A673 (cell line): ENCODE data around the gene DNAJB6. TPM values are rescaled to one million over a fixed set of nuclear protein-coding genes. Genes with fewer than 3 reads are reported as not detected.
"Not testable (repeated sequence)": the region's sequence is repeated elsewhere in the genome, so short reads cannot be mapped to it uniquely, and the experiment has no call there.

Experiments used
- BruUV-seq: library from RNA; stranded (reverse); fragments of 400-500 nt; replicated peaks from 2 replicates; lab custom pipeline; 2021; lab: Mats Ljungman, UMichigan
- CTCF ChIA-PET: fragments of 300-600 bp; sonication (Branson Sonifier 250); formaldehyde crosslinking; loops from one replicate; lab custom pipeline; 2022; ENCODE audit warnings: antibody characterized with exemption; lab: Charles Lee
- POLR2A ChIA-PET: fragments of 300-600 bp; sonication (Branson Sonifier 250); formaldehyde crosslinking; loops from one replicate; lab custom pipeline; 2022; ENCODE audit warnings: antibody characterized with exemption; ENCODE audit not compliant: low non-redundant PET; lab: Charles Lee
- DNase-seq: peaks from one replicate; pipeline ENCODE4 v3.0.0-alpha.2; 2015; ENCODE audit warnings: low spot score
- H3K27ac ChIP-seq: fragments of 200-600 bp; sonication (generic); 2 replicates; pipeline ENCODE4 v1.5.1; 2016; ENCODE audit warnings: mixed run types, low read depth, mild to moderate bottlenecking, mixed read lengths, antibody characterized with exemption, low read length; ENCODE audit not compliant: poor library complexity, severe bottlenecking
- H3K27me3 ChIP-seq: fragments of 200-600 bp; sonication (generic); replicated peaks from 2 replicates; pipeline ENCODE4 v1.6.1; 2017; ENCODE audit warnings: mixed run types, low read depth, mild to moderate bottlenecking, mixed read lengths, antibody characterized with exemption, low read length; ENCODE audit not compliant: insufficient read depth, poor library complexity
- H3K36me3 ChIP-seq: fragments of 200-600 bp; sonication (generic); 2 replicates; pipeline ENCODE4 v1.6.1; 2016; ENCODE audit warnings: mixed run types, mild to moderate bottlenecking, mixed read lengths, antibody characterized with exemption, low read length; ENCODE audit not compliant: insufficient read depth, poor library complexity, severe bottlenecking
- H3K4me1 ChIP-seq: fragments of 200-600 bp; sonication (generic); 2 replicates; pipeline ENCODE4 v1.6.1; 2017; ENCODE audit warnings: mixed run types, mild to moderate bottlenecking, mixed read lengths, antibody characterized with exemption, low read length; ENCODE audit not compliant: insufficient read depth, poor library complexity, severe bottlenecking
- H3K4me3 ChIP-seq: fragments of 200-600 bp; sonication (generic); 2 replicates; pipeline ENCODE4 v1.5.1; 2016; ENCODE audit warnings: low read depth, mixed run types, mild to moderate bottlenecking, mixed read lengths, low read length; ENCODE audit not compliant: poor library complexity, severe bottlenecking
- H3K9me3 ChIP-seq: fragments of 200-600 bp; sonication (generic); 2 replicates; pipeline ENCODE4 v1.6.1; 2016; ENCODE audit warnings: mixed run types, low read depth, mild to moderate bottlenecking, mixed read lengths, antibody characterized with exemption, low read length; ENCODE audit not compliant: poor library complexity, severe bottlenecking
- EZH2 ChIP-seq: fragments of 200-600 bp; sonication (generic); IDR thresholded peaks from 2 replicates; pipeline ENCODE4 v1.6.1; 2017; ENCODE audit warnings: borderline replicate concordance, low read depth, mild to moderate bottlenecking, mixed read lengths, antibody characterized with exemption, low read length; ENCODE audit not compliant: poor library complexity, severe bottlenecking
- intact Hi-C: fragments of 100-400 bp; cut with micrococcal nuclease; formaldehyde crosslinking; loops from one replicate; pipeline ENCODE4 v1.10.0; 2022; ENCODE audit not compliant: unreplicated experiment
- total RNA-seq: library from RNA; stranded (reverse); gene quantifications from 2 replicates; pipeline ENCODE4 v1.2.3, GENCODE V29; 2021
- TF ChIP-seq, protein P1 (sequence below): fragments of 300-800, 200-600 bp; sonication (generic); conservative IDR thresholded peaks from 2 replicates; pipeline ENCODE4 v1.5.1; 2017; ENCODE audit warnings: low read depth, mild to moderate bottlenecking, antibody characterized with exemption, low read length, moderate library complexity, mixed read lengths

The DNAJB6 gene
- total RNA-seq, 1 experiment from 2014 or later: 146 TPM

DNA sequence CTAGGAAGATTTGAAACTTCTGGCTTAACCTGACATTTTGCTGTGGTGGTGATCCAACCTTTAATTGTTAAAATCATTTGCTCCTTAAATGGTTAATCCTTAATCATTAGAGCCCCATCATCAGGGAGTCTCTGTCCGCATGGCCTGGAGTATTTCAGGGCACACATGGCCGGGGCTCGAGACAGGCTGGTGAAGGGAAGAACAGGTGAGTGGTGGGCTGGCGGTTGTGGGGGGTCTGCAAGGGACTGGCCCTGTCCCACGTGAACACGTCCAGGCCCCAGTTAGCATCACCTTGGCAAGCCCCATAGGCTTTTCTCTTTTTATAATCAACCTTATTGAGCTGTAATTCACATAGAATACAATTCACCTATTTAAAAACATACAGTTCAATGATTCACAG, 109.5 kb downstream of the DNAJB6 start:
- DNase-seq: no peak
- Histone ChIP-seq H3K9me3 (no peaks in the 10 kb centered on the region), H3K4me3 (no peak overlapping the region), H3K27me3 (no peaks in the 10 kb centered on the region), H3K36me3 (no peaks in the 10 kb centered on the region), H3K4me1 (no peaks in the 10 kb centered on the region), H3K27ac (no peak overlapping the region)
- no TSS peak for BruUV-seq
- intact Hi-C loops: no loop called here
- TF ChIP-seq, protein P1, sequence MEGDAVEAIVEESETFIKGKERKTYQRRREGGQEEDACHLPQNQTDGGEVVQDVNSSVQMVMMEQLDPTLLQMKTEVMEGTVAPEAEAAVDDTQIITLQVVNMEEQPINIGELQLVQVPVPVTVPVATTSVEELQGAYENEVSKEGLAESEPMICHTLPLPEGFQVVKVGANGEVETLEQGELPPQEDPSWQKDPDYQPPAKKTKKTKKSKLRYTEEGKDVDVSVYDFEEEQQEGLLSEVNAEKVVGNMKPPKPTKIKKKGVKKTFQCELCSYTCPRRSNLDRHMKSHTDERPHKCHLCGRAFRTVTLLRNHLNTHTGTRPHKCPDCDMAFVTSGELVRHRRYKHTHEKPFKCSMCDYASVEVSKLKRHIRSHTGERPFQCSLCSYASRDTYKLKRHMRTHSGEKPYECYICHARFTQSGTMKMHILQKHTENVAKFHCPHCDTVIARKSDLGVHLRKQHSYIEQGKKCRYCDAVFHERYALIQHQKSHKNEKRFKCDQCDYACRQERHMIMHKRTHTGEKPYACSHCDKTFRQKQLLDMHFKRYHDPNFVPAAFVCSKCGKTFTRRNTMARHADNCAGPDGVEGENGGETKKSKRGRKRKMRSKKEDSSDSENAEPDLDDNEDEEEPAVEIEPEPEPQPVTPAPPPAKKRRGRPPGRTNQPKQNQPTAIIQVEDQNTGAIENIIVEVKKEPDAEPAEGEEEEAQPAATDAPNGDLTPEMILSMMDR: no peak
- TF ChIP-seq EZH2: no peak
- ChIA-PET CTCF (no interaction called here), POLR2A (no interaction called here)

DNA sequence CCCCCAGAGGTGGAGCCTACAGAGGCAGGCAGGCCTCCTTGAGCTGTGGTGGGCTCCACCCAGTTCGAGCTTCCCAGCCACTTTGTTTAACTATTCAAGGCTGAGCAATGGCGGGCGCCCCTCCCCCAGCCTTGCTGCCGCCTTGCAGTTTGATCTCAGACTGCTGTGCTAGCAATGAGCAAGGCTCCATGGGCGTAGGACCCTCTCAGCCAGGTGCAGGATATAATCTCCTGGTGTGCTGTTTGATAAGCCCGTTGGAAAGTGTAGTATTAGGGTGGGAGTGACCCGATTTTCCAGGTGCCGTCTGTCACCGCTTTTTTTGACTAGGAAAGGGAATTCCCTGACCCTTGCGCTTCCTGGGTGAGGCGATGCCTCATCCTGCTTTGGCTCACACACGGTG, 117.2 kb downstream of the DNAJB6 start:
- CTCF ChIA-PET: not testable (repeated sequence)

GRCh38 chr7:157457355-157458253, 120.8 kb downstream of the DNAJB6 start:
- TF ChIP-seq EZH2: no peak
- TF ChIP-seq, protein P1: no peak
- ChIA-PET CTCF (no interaction called here), POLR2A (no interaction called here)
- BruUV-seq: no TSS peak
- H3K4me3 ChIP-seq: no peak overlapping the region
- no peaks in the 10 kb centered on the region for H3K9me3 ChIP-seq
- H3K27ac ChIP-seq: no peak overlapping the region
- H3K36me3 ChIP-seq: no peaks in the 10 kb centered on the region
- H3K27me3 ChIP-seq: peaks cover 23% of the 10 kb centered on the region
- no peaks in the 10 kb centered on the region for H3K4me1 ChIP-seq
- DNase-seq: no peak
- intact Hi-C loops: no loop called here

More for the DNA sequence above, 117.2 kb downstream of the DNAJB6 start:
- BruUV-seq, H3K4me3 ChIP-seq, H3K4me1 ChIP-seq, DNase-seq, H3K27ac ChIP-seq, intact Hi-C loops, POLR2A ChIA-PET, H3K36me3 ChIP-seq, H3K9me3 ChIP-seq: not testable (repeated sequence)
- peaks cover 23% of the 10 kb centered on the region for H3K27me3 ChIP-seq

- peaks cover 23% of the 10 kb centered on the region for H3K27me3 ChIP-seq
- H3K9me3 ChIP-seq: no peaks in the 10 kb centered on the region
- BruUV-seq: no TSS peak
- no peak for TF ChIP-seq EZH2
- TF ChIP-seq, protein P1: no peak
- ChIA-PET CTCF (no interaction called here), POLR2A (interaction anchor here (0.5 kb wide), 1 partner anchor 72 kb away, joined by 3 read pairs; no protein-coding TSS in a partner anchor)
- no peak overlapping the region for H3K4me3 ChIP-seq
- no peak for DNase-seq
- no peak overlapping the region for H3K27ac ChIP-seq
- H3K4me1 ChIP-seq: no peaks in the 10 kb centered on the region
- intact Hi-C loops: no loop called here
- H3K36me3 ChIP-seq: no peaks in the 10 kb centered on the region
Measured at GRCh38 chr7:157458254-157458633, 121.4 kb downstream of the DNAJB6 start.
